ENCODE data around the gene DHCR7. TPM values are rescaled to one million over a fixed set of nuclear protein-coding genes. Genes with fewer than 3 reads are reported as not detected.

The DHCR7 gene
- total and polyA plus RNA-seq, 2 donors (not counting 1 experiment from before 2014, with no cell fraction given): 6.9 to 15.3 TPM

- no peaks in the 10 kb centered on the region for H3K9me3 ChIP-seq (ENCODE audit: control extremely low read depth in 1 of 3, control insufficient read depth in 2 of 3, insufficient read depth in 1 of 3, low read length in 2 of 3)
- TF ChIP-seq CTCF (IDR thresholded peaks at IDR 0.05) (no peak), EZH2 (IDR thresholded peaks at IDR 0.05; ENCODE audit: borderline replicate concordance, insufficient read depth, low read depth, low read length, poor library complexity, severe bottlenecking) (no peak)
- no peaks in the 10 kb centered on the region for H3K27me3 Mint-ChIP-seq
- H3K9ac ChIP-seq (ENCODE audit: low read length): no peak overlapping the region
- no peak overlapping the region for H3K4me3 ChIP-seq (ENCODE audit: control extremely low read depth in 1 of 5, extremely low read depth in 1 of 5, insufficient read depth in 1 of 5, low read depth in 2 of 5, low read length in 4 of 5)
- WGBS (ENCODE audit: insufficient coverage): 99% methylated on average over 9 of the region's 9 CpGs
- H3K4me1 Mint-ChIP-seq: peaks cover 9% of the 10 kb centered on the region
- POLR2A ChIA-PET: no interaction called here
- H3K27ac ChIP-seq (ENCODE audit: low read length in 2 of 2): no peak overlapping the region
- H2AFZ ChIP-seq (ENCODE audit: insufficient read depth, low read depth, low read length, poor library complexity, severe bottlenecking): no peak overlapping the region
- no peak overlapping the region for H3K4me3 Mint-ChIP-seq
- H3K27ac Mint-ChIP-seq: no peak overlapping the region
- no peaks in the 10 kb centered on the region for H4K20me1 ChIP-seq (ENCODE audit: control insufficient read depth, insufficient read depth, low read length, poor library complexity, severe bottlenecking)
- no peaks in the 10 kb centered on the region for H3K36me3 ChIP-seq (replicated peaks in 1 of 2; ENCODE audit: control extremely low read depth in 1 of 2, control insufficient read depth in 1 of 2, extremely low read depth in 1 of 2, insufficient read depth in 2 of 2, low read length in 1 of 2)
- intact Hi-C loops (cut with micrococcal nuclease): no loop called here
- H3K9me3 Mint-ChIP-seq (ENCODE audit: insufficient read depth): no peaks in the 10 kb centered on the region
- no peaks in the 10 kb centered on the region for H3K27me3 ChIP-seq (replicated peaks in 1 of 4; ENCODE audit: control extremely low read depth in 1 of 4, control insufficient read depth in 3 of 4, insufficient read depth in 4 of 4, low read length in 3 of 4)
- no peak overlapping the region for H3K4me2 ChIP-seq (replicated peaks; ENCODE audit: low read depth, low read length, poor library complexity, severe bottlenecking)
- H3K79me2 ChIP-seq (ENCODE audit: control insufficient read depth, insufficient read depth, low read length): no peaks in the 10 kb centered on the region
- H3K4me1 ChIP-seq (ENCODE audit: control insufficient read depth in 2 of 2, insufficient read depth in 2 of 2, low read length in 2 of 2): no peaks in the 10 kb centered on the region
- CTCF ChIA-PET: interaction anchor here (0.8 kb wide), 1 partner anchor 9 kb away, joined by 4 read pairs; no protein-coding TSS in a partner anchor
- ATAC-seq (ENCODE audit: low read depth): no peak
- no peak for DNase-seq
Measured at GRCh38 chr11:71430166-71430565, 18.0 kb downstream of the DHCR7 start.

DNA sequence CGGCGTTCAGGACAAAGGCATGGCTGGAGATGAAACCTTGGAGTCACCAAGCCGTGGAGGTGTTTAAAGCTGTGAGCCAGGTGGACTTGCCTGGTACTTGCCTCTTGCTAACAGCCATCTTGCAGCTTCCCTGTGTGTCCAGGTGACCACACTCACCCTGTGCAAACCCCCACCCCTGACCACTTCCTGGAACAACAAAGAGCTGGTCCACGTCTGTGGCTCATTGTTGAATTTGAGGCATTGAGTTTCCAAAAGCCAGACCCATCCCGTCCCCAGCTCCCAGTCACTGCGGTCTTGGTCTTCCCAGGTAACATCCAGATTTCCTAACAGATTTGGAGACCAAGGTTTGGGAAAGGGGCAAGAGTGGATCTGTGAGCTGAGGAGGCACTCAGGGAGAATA is 18.5 kb downstream of the DHCR7 start:
- Mint-ChIP-seq H3K9me3 (ENCODE audit: insufficient read depth) (no peaks in the 10 kb centered on the region), H3K4me1 (peaks cover 9% of the 10 kb centered on the region), H3K4me3 (no peak overlapping the region), H3K27ac (no peak overlapping the region), H3K27me3 (no peaks in the 10 kb centered on the region)
- intact Hi-C loops (cut with micrococcal nuclease): no loop called here
- Histone ChIP-seq H3K9ac (ENCODE audit: low read length) (no peak overlapping the region), H3K4me3 (ENCODE audit: control extremely low read depth in 1 of 5, extremely low read depth in 1 of 5, insufficient read depth in 1 of 5, low read depth in 2 of 5, low read length in 4 of 5) (no peak overlapping the region), H2AFZ (ENCODE audit: insufficient read depth, low read depth, low read length, poor library complexity, severe bottlenecking) (no peak overlapping the region), H4K20me1 (ENCODE audit: control insufficient read depth, insufficient read depth, low read length, poor library complexity, severe bottlenecking) (no peaks in the 10 kb centered on the region), H3K4me1 (ENCODE audit: control insufficient read depth in 2 of 2, insufficient read depth in 2 of 2, low read length in 2 of 2) (no peaks in the 10 kb centered on the region), H3K27ac (ENCODE audit: low read length in 2 of 2) (no peak overlapping the region), H3K27me3 (replicated peaks in 1 of 4; ENCODE audit: control extremely low read depth in 1 of 4, control insufficient read depth in 3 of 4, insufficient read depth in 4 of 4, low read length in 3 of 4) (no peaks in the 10 kb centered on the region), H3K4me2 (replicated peaks; ENCODE audit: low read depth, low read length, poor library complexity, severe bottlenecking) (no peak overlapping the region), H3K79me2 (ENCODE audit: control insufficient read depth, insufficient read depth, low read length) (no peaks in the 10 kb centered on the region), H3K9me3 (ENCODE audit: control extremely low read depth in 1 of 3, control insufficient read depth in 2 of 3, insufficient read depth in 1 of 3, low read length in 2 of 3) (no peaks in the 10 kb centered on the region), H3K36me3 (replicated peaks in 1 of 2; ENCODE audit: control extremely low read depth in 1 of 2, control insufficient read depth in 1 of 2, extremely low read depth in 1 of 2, insufficient read depth in 2 of 2, low read length in 1 of 2) (no peaks in the 10 kb centered on the region)
- CTCF ChIA-PET: interaction anchor here (0.8 kb wide), 1 partner anchor 9 kb away, joined by 4 read pairs; no protein-coding TSS in a partner anchor
- POLR2A ChIA-PET: no interaction called here
- no peak for ATAC-seq (ENCODE audit: low read depth)
- WGBS (ENCODE audit: insufficient coverage): 79% methylated on average over 5 of the region's 6 CpGs
- no peak for DNase-seq
- TF ChIP-seq CTCF (IDR thresholded peaks at IDR 0.05): no peak
- no peak for TF ChIP-seq EZH2 (IDR thresholded peaks at IDR 0.05; ENCODE audit: borderline replicate concordance, insufficient read depth, low read depth, low read length, poor library complexity, severe bottlenecking)
